A549 (cell line): Measurements from ENCODE around the gene ZNF48. TPM values are rescaled to one million over a fixed set of nuclear protein-coding genes. Genes with fewer than 3 reads are reported as not detected.

Experiments used
- ATAC-seq, 2 experiments: fragments of 200-7000 bp in 1 of 2; fragments of >200 bp in 1 of 2; cut with Nextera tagmentation in 1 of 2; cut with Tn5 transposase in 1 of 2; 3 replicates each; pipeline versions ENCODE4 v1.8.0 to v1.9.1; 2018 to 2020; ENCODE audit warnings: mild to moderate bottlenecking in 1 of 2, moderate library complexity in 1 of 2
- CTCF ChIA-PET: fragments of 300-600 bp; sonication (Branson Sonifier 250); formaldehyde crosslinking; extraction: SDS; loops from one replicate; lab custom pipeline; 2021; ENCODE audit warnings: antibody characterized with exemption, inconsistent platforms; lab: Yijun Ruan, JAX
- POLR2A ChIA-PET: fragments of 350-600 bp; formaldehyde crosslinking; extraction: SDS; loops from one replicate; lab custom pipeline; 2021; ENCODE audit warnings: antibody characterized with exemption, inconsistent platforms; lab: Yijun Ruan, JAX
- DNase-seq, 2 experiments: peaks; one replicate each; pipeline versions ENCODE4 v3.0.0 to v3.0.0-alpha.2; 2011 to 2016; ENCODE audit warnings: low read depth in 1 of 2, low spot score in 1 of 2
- FAIRE-seq: peaks from 2 replicates; lab custom pipeline; 2011; peaks lifted over from hg19 to GRCh38; lab: Jason Lieb, UNC
- H3K27ac ChIP-seq, 2 experiments: fragments of >200 bp; sonication (Bioruptor Twin); formaldehyde crosslinking; 3 replicates each; pipeline ENCODE4 v1.5.1; 2016 to 2017
- H3K4me1 ChIP-seq: fragments of >200 bp; sonication (Bioruptor Twin); formaldehyde crosslinking; 3 replicates; pipeline ENCODE4 v1.6.1; 2016
- H3K4me2 ChIP-seq: fragments of >200 bp; sonication (Bioruptor Twin); formaldehyde crosslinking; 3 replicates; pipeline ENCODE4 v1.6.1; 2016
- H3K4me3 ChIP-seq: fragments of >200 bp; sonication (Bioruptor Twin); formaldehyde crosslinking; 3 replicates; pipeline ENCODE4 v1.5.1; 2016
- H3K9me3 ChIP-seq: fragments of >200 bp; sonication (Bioruptor Twin); formaldehyde crosslinking; 3 replicates; pipeline ENCODE4 v1.6.1; 2016
- CBX2 ChIP-seq: fragments of 200-600 bp; sonication (generic); IDR thresholded peaks from 2 replicates; pipeline ENCODE4 v1.6.1; 2016; ENCODE audit warnings: low read depth, mild to moderate bottlenecking, borderline replicate concordance
- CBX8 ChIP-seq: fragments of 200-600 bp; sonication (generic); IDR thresholded peaks from 2 replicates; pipeline ENCODE4 v1.6.1; 2016
- CHD2 ChIP-seq: fragments of 150-350 bp; IDR thresholded peaks from 2 replicates; pipeline ENCODE4 v1.6.1; 2014; ENCODE audit warnings: low read length; ENCODE audit not compliant: partially characterized antibody
- CHD4 ChIP-seq: fragments of 200-600 bp; sonication (generic); IDR thresholded peaks from 2 replicates; pipeline ENCODE4 v1.6.1; 2016; ENCODE audit warnings: antibody characterized with exemption, mild to moderate bottlenecking, borderline replicate concordance
- FOSL2 ChIP-seq, 2 experiments: fragments of 450-650 bp in 1 of 2; fragments of >200 bp in 1 of 2; sonication (Bioruptor Twin) in 1 of 2; formaldehyde crosslinking; IDR thresholded peaks; 2 replicates each; pipeline versions ENCODE4 v1.5.0 to v1.6.1; 2016 to 2020; ENCODE audit warnings: mild to moderate bottlenecking in 1 of 2, moderate library complexity in 1 of 2
- HDAC2 ChIP-seq: fragments of 200-600 bp; sonication (generic); IDR thresholded peaks from 2 replicates; pipeline ENCODE4 v1.6.1; 2016
- HOXA7 ChIP-seq: fragments of 250-450 bp; sonication (Bioruptor Pico); IDR thresholded peaks from 2 replicates; pipeline ENCODE4 v1.5.0; 2020; ENCODE audit warnings: mild to moderate bottlenecking, moderate library complexity
- NFE2L2 ChIP-seq: fragments of 150-350 bp; conservative IDR thresholded peaks from 2 replicates; pipeline ENCODE4 v1.6.1; 2014; ENCODE audit warnings: low read length
- NPAS2 ChIP-seq: fragments of 250-450 bp; sonication (Bioruptor Pico); IDR thresholded peaks from 2 replicates; pipeline ENCODE4 v1.8.0; 2022; ENCODE audit warnings: mild to moderate bottlenecking, moderate library complexity, borderline replicate concordance
- RAD21 ChIP-seq, 2 experiments: fragments of >200 bp in 1 of 2; sonication (Bioruptor Twin) in 1 of 2; formaldehyde crosslinking in 1 of 2; IDR thresholded peaks in 1 of 2; conservative IDR thresholded peaks in 1 of 2; 2 replicates in 1 of 2; 3 replicates in 1 of 2; pipeline ENCODE4 v1.6.1; 2012 to 2018; ENCODE audit warnings: inconsistent platforms in 1 of 2
- SMC3 ChIP-seq: fragments of >200 bp; sonication (Bioruptor Twin); formaldehyde crosslinking; IDR thresholded peaks from 3 replicates; pipeline ENCODE4 v1.6.1; 2018; ENCODE audit warnings: inconsistent platforms
- SREBF2 ChIP-seq: fragments of 450-650 bp; IDR thresholded peaks from 2 replicates; pipeline ENCODE4 v1.6.1; 2014; ENCODE audit warnings: mild to moderate bottlenecking, moderate library complexity
- TFCP2L1 ChIP-seq: fragments of 250-450 bp; sonication (Bioruptor Pico); IDR thresholded peaks from 2 replicates; pipeline ENCODE4 v1.5.0; 2021; ENCODE audit warnings: mild to moderate bottlenecking
- USF2 ChIP-seq: fragments of 450-650 bp; IDR thresholded peaks from 2 replicates; pipeline ENCODE4 v1.6.1; 2014; ENCODE audit warnings: antibody characterized with exemption
- ZFP36 ChIP-seq: fragments of 450-650 bp; IDR thresholded peaks from 2 replicates; pipeline ENCODE4 v1.6.1; 2014; ENCODE audit warnings: borderline replicate concordance; ENCODE audit not compliant: partially characterized antibody
- WGBS: methylation state at CpG from one replicate; pipeline ENCODE4 v1.1.6; 2017; ENCODE audit errors: missing lambda C conversion rate; 5-methylcytosine and 5-hydroxymethylcytosine counted together
- polyA plus RNA-seq, 4 experiments: library from polyadenylated mRNA; depleted of rRNA in 3 of 4; stranded (reverse); fragments of >200 nt; fragmentation: RNase III in 1 of 4; extraction: RNeasy Plus Mini Kit Qiagen cat#74134 plus additional on column Dnase treatment in 1 of 4; gene quantifications; 2 replicates in 3 of 4; 3 replicates in 1 of 4; pipeline ENCODE4 v1.2.3, GENCODE V29; 2011 to 2017
- TF ChIP-seq, protein P1 (sequence below): IDR thresholded peaks from 2 replicates; pipeline ENCODE4 v1.6.1; 2012

The ZNF48 gene
- polyA plus RNA-seq, 2 of the 4 experiments (the other 2 are of a cell fraction): 9.3 to 10.4 TPM

GRCh38 chr16:30365200-30365599, 30.0 kb upstream of the ZNF48 start:
- no peak for ATAC-seq
- WGBS: 89% methylated on average over 10 of the region's 10 CpGs

GRCh38 chr16:30366511-30366910, 28.7 kb upstream of the ZNF48 start:
- 0 out of 3 replicates have a peak overlapping the region, but pooled peaks have one; percentile 6 for H3K4me2 ChIP-seq
- 91% methylated on average over 4 of the region's 4 CpGs for WGBS
- FAIRE-seq (no peak), ATAC-seq (no peak), DNase-seq (no peak)
- peaks cover 17% of the 10 kb centered on the region for H3K4me1 ChIP-seq
- ChIA-PET POLR2A (interaction anchor here (0.7 kb wide), 1 partner anchor 676 kb away, joined by 3 read pairs; no protein-coding TSS in a partner anchor), CTCF (interaction anchor here (0.6 to 1.4 kb wide), 3 partner anchors 8 to 25 kb away, joined by 3 to 7 read pairs (median 3); partner anchors contain the start of gene MYL11)
- H3K9me3 ChIP-seq: no peaks in the 10 kb centered on the region
- H3K4me3 ChIP-seq: no peak overlapping the region
- H3K27ac ChIP-seq: no peak overlapping the region
- TF ChIP-seq CHD4 (no peak), CBX8 (no peak), HOXA7 (CRISPR knock-in tag) (no peak), HDAC2 (no peak), FOSL2 (IDR thresholded peaks at IDR 0.05) (no peak), FOSL2 (CRISPR knock-in tag; IDR thresholded peaks at IDR 0.05) (no peak), USF2 (no peak), NPAS2 (CRISPR knock-in tag) (no peak), RAD21 (conservative IDR thresholded peaks at IDR 0.05 in 1 of 2, IDR thresholded peaks at IDR 0.05 in 1 of 2) (no peak), CBX2 (no peak), NFE2L2 (no peak), SREBF2 (no peak)
- TF ChIP-seq, protein P1, sequence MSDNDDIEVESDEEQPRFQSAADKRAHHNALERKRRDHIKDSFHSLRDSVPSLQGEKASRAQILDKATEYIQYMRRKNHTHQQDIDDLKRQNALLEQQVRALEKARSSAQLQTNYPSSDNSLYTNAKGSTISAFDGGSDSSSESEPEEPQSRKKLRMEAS: no peak

More at GRCh38 chr16:30365200-30365599, 30.0 kb upstream of the ZNF48 start:
- DNase-seq (no peak), FAIRE-seq (no peak)
- ChIA-PET CTCF (interaction anchor here (0.8 to 1.5 kb wide), 6 partner anchors 11 to 273 kb away, joined by 3 to 5 read pairs (median 3); partner anchors contain the start of gene ZNF48), POLR2A (no interaction called here)
- TF ChIP-seq CHD4: no peak
- TF ChIP-seq SREBF2: no peak
- Histone ChIP-seq H3K4me2 (no peak overlapping the region), H3K4me1 (peaks cover 14% of the 10 kb centered on the region), H3K27ac (no peak overlapping the region), H3K9me3 (no peaks in the 10 kb centered on the region), H3K4me3 (no peak overlapping the region)

DNA sequence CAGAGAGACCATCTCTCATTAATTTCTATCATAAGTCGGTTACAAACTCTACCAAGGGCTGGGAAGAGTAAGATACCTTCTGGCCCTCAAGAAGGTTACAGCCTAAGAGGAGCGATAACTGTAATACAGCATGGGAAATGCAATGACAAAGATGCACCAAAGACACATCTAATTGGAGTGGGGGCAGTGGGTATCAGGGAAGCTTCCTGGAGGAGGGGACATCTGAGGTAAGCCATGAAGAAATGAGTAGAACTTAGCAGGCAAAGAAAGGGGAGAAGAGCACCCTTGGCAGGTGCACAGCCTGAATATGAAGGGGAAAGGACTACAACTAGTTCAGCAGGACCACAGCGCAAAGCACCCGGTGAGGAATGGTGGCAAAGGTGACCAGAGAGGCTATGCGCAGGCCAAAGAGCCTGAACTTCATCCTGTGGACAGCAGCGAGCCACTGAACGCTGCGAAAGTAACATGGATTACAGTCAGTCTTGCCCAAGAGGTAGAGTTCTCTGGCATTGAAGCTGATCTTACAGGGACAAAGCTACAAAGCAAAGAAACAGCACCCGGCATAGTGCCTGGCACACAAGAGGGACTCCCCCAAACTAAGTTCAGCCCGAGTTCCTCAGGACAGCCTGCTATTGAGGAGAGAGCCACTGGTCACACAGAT, 27.7 kb upstream of the ZNF48 start:
- H3K4me2 ChIP-seq: peak overlapping the region; percentile 80
- no peak for ATAC-seq
- ChIA-PET POLR2A (no interaction called here), CTCF (interaction anchor here (1.4 kb wide), 1 partner anchor 10 kb away, joined by 7 read pairs; no protein-coding TSS in a partner anchor)
- peak overlapping the region; percentile 76 for H3K4me3 ChIP-seq
- 90% methylated on average over 10 of the region's 10 CpGs for WGBS
- no peak overlapping the region; a peak in 1 of 6 replicates for H3K27ac ChIP-seq
- DNase-seq: no peak
- H3K4me1 ChIP-seq: peaks cover 20% of the 10 kb centered on the region
- H3K9me3 ChIP-seq: no peaks in the 10 kb centered on the region
- FAIRE-seq: no peak
- no peak for TF ChIP-seq TFCP2L1
- TF ChIP-seq ZFP36: peak; percentile 40

DNA sequence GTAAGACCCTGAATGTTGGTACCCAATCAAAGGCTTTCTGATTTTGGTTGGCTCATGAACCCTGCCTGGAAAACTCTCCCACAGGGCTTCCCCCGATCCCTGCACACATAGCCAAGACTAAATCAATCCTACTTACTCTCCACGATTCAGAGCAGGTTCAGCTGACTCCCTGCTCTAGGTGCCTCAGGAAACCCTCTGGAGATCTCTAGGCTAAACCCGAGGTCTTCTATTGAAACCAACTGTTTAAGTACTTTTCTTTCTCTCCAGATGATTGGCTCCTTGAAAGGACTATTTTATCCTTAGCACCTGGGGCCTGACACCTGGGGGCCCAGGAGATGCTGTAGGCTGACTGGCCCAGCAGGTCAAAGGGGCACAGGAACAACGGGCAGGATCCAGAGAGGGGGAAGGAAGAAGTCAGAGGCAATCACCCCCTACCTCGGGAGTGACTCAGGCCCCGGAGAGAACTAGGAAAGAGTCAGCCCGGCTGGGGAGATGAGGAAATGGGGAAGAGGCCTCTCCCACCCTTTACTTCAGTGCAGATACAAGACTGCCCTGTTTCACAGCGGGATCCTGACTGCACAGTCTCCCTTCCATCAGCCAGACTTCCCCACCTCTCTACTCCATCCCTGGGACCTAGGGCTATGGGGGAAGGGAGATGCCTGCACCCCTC, 27.0 kb upstream of the ZNF48 start:
- Histone ChIP-seq H3K4me3 (peak overlapping the region; percentile 76), H3K9me3 (no peaks in the 10 kb centered on the region), H3K4me2 (peak overlapping the region; percentile 80), H3K4me1 (peaks cover 20% of the 10 kb centered on the region), H3K27ac (peak overlapping the region; percentile 0 to 98; a peak in 5 of 6 replicates)
- FAIRE-seq (no peak), DNase-seq (no peak), ATAC-seq (no peak)
- 22% methylated on average over 8 of the region's 8 CpGs for WGBS
- no peak for TF ChIP-seq FOSL2 (IDR thresholded peaks at IDR 0.05)
- 0 out of 2 replicates have a peak, but pooled peaks have one; percentile 21 for TF ChIP-seq FOSL2 (CRISPR knock-in tag; IDR thresholded peaks at IDR 0.05)
- TF ChIP-seq NPAS2 (CRISPR knock-in tag): no peak
- TF ChIP-seq HOXA7 (CRISPR knock-in tag): no peak
- no peak for TF ChIP-seq SMC3
- TF ChIP-seq ZFP36: no peak
- no peak for TF ChIP-seq CHD2
- CTCF ChIA-PET: interaction anchor here (0.9 to 1.5 kb wide), 4 partner anchors 8 to 336 kb away, joined by 3 to 4 read pairs (median 4); partner anchors contain the start of gene ZNF48
- POLR2A ChIA-PET: no interaction called here
